GM10248 (cell line): ENCODE data around the gene KRTAP10-6.
"Not testable (repeated sequence)": the region's sequence is repeated elsewhere in the genome, so short reads cannot be mapped to it uniquely, and the experiment has no call there.

Experiments used
- CTCF ChIA-PET: fragments of 300-600 bp; sonication (Branson Sonifier 250); formaldehyde crosslinking; extraction: SDS; loops from one replicate; lab custom pipeline; 2021; ENCODE audit warnings: antibody characterized with exemption; lab: Yijun Ruan, JAX
- POLR2A ChIA-PET: fragments of 350-650 bp; sonication (Branson Sonifier 250); formaldehyde crosslinking; extraction: SDS; loops from one replicate; lab custom pipeline; 2020; ENCODE audit warnings: antibody characterized with exemption; lab: Yijun Ruan, JAX
- DNase-seq: peaks from one replicate; pipeline ENCODE4 v3.0.0; 2012; ENCODE audit errors: extremely low spot score
- CTCF ChIP-seq: IDR thresholded peaks from 2 replicates; pipeline ENCODE4 v1.5.1; 2012; ENCODE audit warnings: mild to moderate bottlenecking, low read depth; ENCODE audit errors: extremely low read depth, missing control alignments, control extremely low read depth

Gene KRTAP10-6

GRCh38 chr21:44603109-44603875, 11.0 kb upstream of the KRTAP10-6 start:
- ChIA-PET CTCF (no interaction called here), POLR2A (no interaction called here)
- DNase-seq: no peak
- TF ChIP-seq CTCF: no peak

- POLR2A ChIA-PET: no interaction called here
- CTCF ChIA-PET: no interaction called here
- no peak for TF ChIP-seq CTCF
- DNase-seq: no peak
These were observed 10.2 kb upstream of the KRTAP10-6 start for GRCh38 chr21:44602463-44602850.

GRCh38 chr21:44601596-44602462, 9.5 kb upstream of the KRTAP10-6 start:
- CTCF ChIA-PET: no interaction called here
- no peak for TF ChIP-seq CTCF
- DNase-seq: no peak
- POLR2A ChIA-PET: no interaction called here

- DNase-seq, POLR2A ChIA-PET, CTCF ChIA-PET: not testable (repeated sequence)
These were observed 8.8 kb upstream of the KRTAP10-6 start for GRCh38 chr21:44601091-44601490.

- DNase-seq, CTCF ChIA-PET, POLR2A ChIA-PET: not testable (repeated sequence)
These were observed 8.0 kb upstream of the KRTAP10-6 start, which contains the start of gene KRTAP10-7 for GRCh38 chr21:44600118-44600978. KRTAP10-7 (plus strand) TSS chr21:44600597; CDS start chr21:44600622, 25 bp downstream.

GRCh38 chr21:44599264-44600029, 7.1 kb upstream of the KRTAP10-6 start:
- DNase-seq: no peak
- no peak for TF ChIP-seq CTCF
- ChIA-PET CTCF (no interaction called here), POLR2A (no interaction called here)

- ChIA-PET CTCF (no interaction called here), POLR2A (no interaction called here)
- DNase-seq: no peak
- TF ChIP-seq CTCF: no peak
These were observed 5.8 kb upstream of the KRTAP10-6 start for GRCh38 chr21:44598061-44598460.
